Karpas-422 (cell line): ENCODE results near the gene IL23R. TPM values are rescaled to one million over a fixed set of nuclear protein-coding genes. Genes with fewer than 3 reads are reported as not detected.

ENCODE experiments used
- DNase-seq: peaks from one replicate; pipeline ENCODE4 v3.0.0-alpha.2; 2015
- H2AFZ ChIP-seq: fragments of 200-600 bp; sonication (generic); 2 replicates; pipeline ENCODE4 v1.6.1; 2014; ENCODE audit warnings: antibody characterized with exemption, low read length, mixed read lengths
- H3K27ac ChIP-seq: fragments of 200-600 bp; sonication (generic); 2 replicates; pipeline ENCODE4 v1.5.1; 2014; ENCODE audit warnings: mild to moderate bottlenecking, low read length, moderate library complexity
- H3K27me3 ChIP-seq: fragments of 200-600 bp; sonication (generic); 2 replicates; pipeline ENCODE4 v1.6.1; 2014; ENCODE audit warnings: low read length, mixed read lengths
- H3K36me3 ChIP-seq: fragments of 200-600 bp; sonication (generic); 2 replicates; pipeline ENCODE4 v1.6.1; 2014; ENCODE audit warnings: low read length, mixed read lengths; ENCODE audit not compliant: insufficient read depth
- H3K4me1 ChIP-seq: fragments of 200-600 bp; sonication (generic); 2 replicates; pipeline ENCODE4 v1.6.1; 2014; ENCODE audit warnings: mild to moderate bottlenecking, low read length, mixed read lengths
- H3K4me2 ChIP-seq: fragments of 200-600 bp; sonication (generic); 2 replicates; pipeline ENCODE4 v1.6.1; 2014; ENCODE audit warnings: low read length, low read depth, mild to moderate bottlenecking; ENCODE audit not compliant: poor library complexity, severe bottlenecking
- H3K4me3 ChIP-seq: fragments of 200-600 bp; sonication (generic); 2 replicates; pipeline ENCODE4 v1.5.1; 2014; ENCODE audit warnings: mild to moderate bottlenecking, antibody characterized with exemption, low read length, mixed read lengths
- H3K79me2 ChIP-seq: fragments of 200-600 bp; sonication (generic); 2 replicates; pipeline ENCODE4 v1.6.1; 2014; ENCODE audit warnings: mild to moderate bottlenecking, low read length, mixed read lengths
- H3K9ac ChIP-seq: fragments of 200-600 bp; sonication (generic); 2 replicates; pipeline ENCODE4 v1.6.0; 2014; ENCODE audit warnings: low read length
- H3K9me2 ChIP-seq: fragments of 200-600 bp; sonication (generic), shearing (Covaris generic); replicated peaks from 2 replicates; pipeline ENCODE4 v1.6.0; 2014; ENCODE audit warnings: mild to moderate bottlenecking, low read length, moderate library complexity; ENCODE audit not compliant: insufficient read depth
- H3K9me3 ChIP-seq: fragments of 300-700, 200-600 bp; sonication (generic); 2 replicates; pipeline ENCODE4 v1.6.1; 2014; ENCODE audit warnings: low read length, mixed read lengths
- H4K20me1 ChIP-seq: fragments of 200-600 bp; sonication (generic); 2 replicates; pipeline ENCODE4 v1.6.1; 2014; ENCODE audit warnings: mild to moderate bottlenecking, antibody characterized with exemption, low read length, low read depth; ENCODE audit not compliant: insufficient read depth
- total RNA-seq: library from RNA; depleted of rRNA; stranded (reverse); fragments of >200 nt; shearing (Covaris generic); gene quantifications from 2 replicates; pipeline ENCODE4 v1.2.3, GENCODE V29; 2014; ENCODE audit warnings: low replicate concordance; rRNA removed

IL23R gene
- 0.45 TPM in 1 of 2 replicates, not detected in the other for total RNA-seq

GRCh38 chr1:67166196-67166595 lies at the start of gene IL23R:
IL23R (plus strand) TSS chr1:67166454; CDS start chr1:67168121, 1,667 bp downstream.
- DNase-seq = no peak
- H3K79me2 ChIP-seq = no peaks in the 10 kb centered on the region
- H3K9me3 ChIP-seq = no peaks in the 10 kb centered on the region
- no peaks in the 10 kb centered on the region for H3K27me3 ChIP-seq
- no peaks in the 10 kb centered on the region for H3K36me3 ChIP-seq
- no peak within 1 kb of the TSS for H2AFZ ChIP-seq
- H3K4me2 ChIP-seq = no peak within 1 kb of the TSS
- no peaks in the 10 kb centered on the region for H4K20me1 ChIP-seq
- H3K4me1 ChIP-seq = no peaks in the 10 kb centered on the region
- H3K4me3 ChIP-seq = no peak within 1 kb of the TSS
- no peak within 1 kb of the TSS for H3K27ac ChIP-seq
- no peak within 1 kb of the TSS for H3K9ac ChIP-seq
- H3K9me2 ChIP-seq = no peaks in the 10 kb centered on the region

GRCh38 chr1:67118191-67118590 lies 48.1 kb upstream of the IL23R start:
- DNase-seq = no peak
- no peaks in the 10 kb centered on the region for H3K9me3 ChIP-seq
- H3K27me3 ChIP-seq = no peaks in the 10 kb centered on the region
- H2AFZ ChIP-seq = no peak overlapping the region
- H4K20me1 ChIP-seq = no peaks in the 10 kb centered on the region
- H3K9me2 ChIP-seq = 0 out of 2 replicates have a peak, but pooled peaks cover 3% of the 10 kb centered on the region
- peaks cover 6% of the 10 kb centered on the region for H3K4me1 ChIP-seq
- H3K27ac ChIP-seq = no peak overlapping the region
- H3K4me3 ChIP-seq = no peak overlapping the region
- no peak overlapping the region for H3K4me2 ChIP-seq
- no peaks in the 10 kb centered on the region for H3K36me3 ChIP-seq
- no peak overlapping the region for H3K9ac ChIP-seq
- no peaks in the 10 kb centered on the region for H3K79me2 ChIP-seq

GRCh38 chr1:67118646-67119045 lies 47.6 kb upstream of the IL23R start:
- H3K9me2 ChIP-seq = 0 out of 2 replicates have a peak, but pooled peaks cover 3% of the 10 kb centered on the region
- H3K4me1 ChIP-seq = peaks cover 2% of the 10 kb centered on the region; the same call in 1 of the 2 replicates
- no peak overlapping the region for H3K4me2 ChIP-seq
- no peaks in the 10 kb centered on the region for H4K20me1 ChIP-seq
- H3K27ac ChIP-seq = no peak overlapping the region
- no peak for DNase-seq
- no peak overlapping the region for H3K4me3 ChIP-seq
- no peaks in the 10 kb centered on the region for H3K9me3 ChIP-seq
- no peaks in the 10 kb centered on the region for H3K79me2 ChIP-seq
- H2AFZ ChIP-seq = no peak overlapping the region
- no peaks in the 10 kb centered on the region for H3K36me3 ChIP-seq
- no peak overlapping the region for H3K9ac ChIP-seq
- no peaks in the 10 kb centered on the region for H3K27me3 ChIP-seq

- Histone ChIP-seq H3K4me2 (no peak overlapping the region), H3K9me2 (0 out of 2 replicates have a peak, but pooled peaks cover 3% of the 10 kb centered on the region), H2AFZ (no peak overlapping the region), H3K9ac (no peak overlapping the region), H3K27ac (no peak overlapping the region), H3K79me2 (no peaks in the 10 kb centered on the region), H3K27me3 (no peaks in the 10 kb centered on the region), H3K4me1 (no peaks in the 10 kb centered on the region), H4K20me1 (no peaks in the 10 kb centered on the region), H3K9me3 (no peaks in the 10 kb centered on the region), H3K4me3 (no peak overlapping the region), H3K36me3 (no peaks in the 10 kb centered on the region)
- no peak for DNase-seq
Measured at GRCh38 chr1:67120855-67121619, 45.2 kb upstream of the IL23R start.

GRCh38 chr1:67124455-67124854 lies 41.8 kb upstream of the IL23R start:
- no peak overlapping the region for H3K27ac ChIP-seq
- no peaks in the 10 kb centered on the region for H4K20me1 ChIP-seq
- H3K36me3 ChIP-seq = no peaks in the 10 kb centered on the region
- no peak overlapping the region for H3K4me2 ChIP-seq
- H2AFZ ChIP-seq = no peak overlapping the region
- no peaks in the 10 kb centered on the region for H3K9me2 ChIP-seq
- no peaks in the 10 kb centered on the region for H3K9me3 ChIP-seq
- no peaks in the 10 kb centered on the region for H3K27me3 ChIP-seq
- H3K9ac ChIP-seq = no peak overlapping the region
- H3K79me2 ChIP-seq = no peaks in the 10 kb centered on the region
- no peak for DNase-seq
- no peak overlapping the region for H3K4me3 ChIP-seq
- H3K4me1 ChIP-seq = no peaks in the 10 kb centered on the region

- H3K4me2 ChIP-seq = no peak overlapping the region
- H3K9ac ChIP-seq = no peak overlapping the region
- no peaks in the 10 kb centered on the region for H3K9me2 ChIP-seq
- no peaks in the 10 kb centered on the region for H4K20me1 ChIP-seq
- H3K79me2 ChIP-seq = no peaks in the 10 kb centered on the region
- no peaks in the 10 kb centered on the region for H3K36me3 ChIP-seq
- H3K4me1 ChIP-seq = no peaks in the 10 kb centered on the region
- H3K27me3 ChIP-seq = no peaks in the 10 kb centered on the region
- no peak overlapping the region for H2AFZ ChIP-seq
- no peaks in the 10 kb centered on the region for H3K9me3 ChIP-seq
- no peak for DNase-seq
- no peak overlapping the region for H3K4me3 ChIP-seq
- H3K27ac ChIP-seq = no peak overlapping the region
Measured at GRCh38 chr1:67126111-67126746, 40.0 kb upstream of the IL23R start.

GRCh38 chr1:67126974-67127373 lies 39.3 kb upstream of the IL23R start:
- Histone ChIP-seq H3K4me2 (no peak overlapping the region), H3K27ac (no peak overlapping the region), H3K36me3 (no peaks in the 10 kb centered on the region), H3K4me1 (no peaks in the 10 kb centered on the region), H3K9ac (no peak overlapping the region), H3K79me2 (no peaks in the 10 kb centered on the region), H3K9me3 (no peaks in the 10 kb centered on the region), H3K27me3 (no peaks in the 10 kb centered on the region), H3K4me3 (no peak overlapping the region), H4K20me1 (no peaks in the 10 kb centered on the region), H2AFZ (no peak overlapping the region), H3K9me2 (no peaks in the 10 kb centered on the region)
- DNase-seq = no peak

GRCh38 chr1:67130673-67131072 lies 35.6 kb upstream of the IL23R start:
- Histone ChIP-seq H3K9ac (no peak overlapping the region), H3K27me3 (no peaks in the 10 kb centered on the region), H3K36me3 (no peaks in the 10 kb centered on the region), H2AFZ (no peak overlapping the region), H4K20me1 (no peaks in the 10 kb centered on the region), H3K4me1 (peaks cover 3% of the 10 kb centered on the region; the same call in 1 of the 2 replicates), H3K9me2 (no peaks in the 10 kb centered on the region; the same call in 1 of the 2 replicates), H3K79me2 (no peaks in the 10 kb centered on the region), H3K4me2 (no peak overlapping the region), H3K9me3 (no peaks in the 10 kb centered on the region), H3K27ac (no peak overlapping the region), H3K4me3 (no peak overlapping the region)
- DNase-seq = no peak
